Measurements from ENCODE around the gene FUBP3.
"Not testable (repeated sequence)": the region's sequence is repeated elsewhere in the genome, so short reads cannot be mapped to it uniquely, and the experiment has no call there.

FUBP3 gene

DNA sequence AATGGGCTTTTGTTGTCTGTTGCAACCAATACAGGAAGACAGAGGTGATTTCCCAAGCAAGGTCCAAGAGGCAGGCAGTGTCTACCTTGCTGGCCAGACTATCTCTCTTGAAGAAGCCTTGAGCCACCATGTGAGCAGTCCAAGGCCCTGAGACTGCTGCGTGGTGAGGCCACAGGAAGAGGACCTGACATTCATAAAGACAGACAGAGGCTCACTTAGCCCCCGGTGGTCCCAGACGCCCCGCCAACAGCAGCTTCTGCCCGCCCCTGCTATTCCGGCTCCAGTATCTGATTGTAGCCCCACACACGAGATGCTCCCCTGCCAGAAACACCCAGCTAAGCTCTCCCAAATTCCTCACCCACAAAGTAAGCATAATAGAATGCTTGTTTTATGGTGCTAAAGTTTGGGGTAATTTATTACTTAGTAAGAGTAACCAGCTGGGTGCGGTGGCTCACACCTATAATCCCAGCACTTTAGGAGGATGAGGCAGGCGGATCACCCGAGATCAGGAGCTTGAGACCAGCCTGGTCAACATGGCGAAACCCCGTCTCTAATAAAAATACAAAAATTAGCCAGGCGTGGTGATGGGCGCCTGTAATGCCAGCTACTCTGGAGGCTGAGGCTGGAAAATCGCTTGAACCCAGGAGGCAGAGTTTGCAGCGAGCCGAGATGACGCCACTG, 22.8 kb upstream of the FUBP3 start:
- in situ Hi-C loops (cut with HindIII; ENCODE audit: low sequenced_read_pairs) = no loop called here

DNA sequence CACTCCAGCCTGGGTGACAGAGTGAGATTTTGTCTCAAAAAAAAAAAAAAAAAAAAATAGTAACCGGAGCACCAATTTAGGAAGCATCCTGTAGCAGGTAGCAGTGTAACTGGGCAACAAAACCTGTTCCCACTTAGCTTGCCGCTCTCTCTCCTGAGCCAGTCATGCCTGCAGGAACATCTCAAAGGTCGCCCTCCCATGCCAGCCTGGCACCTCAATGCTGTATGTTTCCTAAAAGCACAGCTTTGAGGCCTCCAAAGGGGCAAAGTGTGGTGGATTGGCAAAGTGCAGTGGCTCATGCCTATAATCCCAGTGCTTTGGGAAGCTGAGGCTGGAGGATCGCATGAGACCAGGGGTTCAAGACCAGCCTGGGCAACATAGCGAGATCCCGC, 22.3 kb upstream of the FUBP3 start:
- in situ Hi-C loops (cut with HindIII; ENCODE audit: low sequenced_read_pairs) = no loop called here

GRCh38 chr9:130561056-130561455, 18.3 kb upstream of the FUBP3 start:
- in situ Hi-C loops (cut with HindIII; ENCODE audit: low sequenced_read_pairs) = no loop called here

- in situ Hi-C loops (cut with HindIII; ENCODE audit: low sequenced_read_pairs) = not testable (repeated sequence)
These were observed 16.9 kb upstream of the FUBP3 start for GRCh38 chr9:130562525-130562924.

DNA sequence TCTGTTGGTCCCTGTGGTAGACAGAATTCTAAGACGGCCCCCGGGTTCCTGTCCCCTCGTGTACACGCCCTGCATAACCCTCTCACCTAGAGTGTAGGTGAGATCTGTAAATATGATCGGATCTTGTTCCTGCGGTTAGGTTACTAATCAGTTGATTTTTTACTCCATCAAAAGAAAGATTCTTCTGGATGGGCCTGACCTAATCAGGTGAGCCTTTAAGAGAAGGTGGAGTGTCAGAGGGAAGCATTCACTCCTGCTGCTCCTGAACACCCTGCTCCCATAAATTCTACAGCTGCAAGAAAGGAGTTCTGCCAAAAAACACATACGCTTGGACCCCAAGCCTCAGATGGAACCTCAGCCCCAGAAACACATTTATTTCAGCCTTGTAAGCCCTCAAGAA, 15.6 kb upstream of the FUBP3 start:
- in situ Hi-C loops (cut with HindIII; ENCODE audit: low sequenced_read_pairs) = no loop called here

GRCh38 chr9:130565792-130566191, 13.6 kb upstream of the FUBP3 start:
- in situ Hi-C loops (cut with HindIII; ENCODE audit: low sequenced_read_pairs) = no loop called here

GRCh38 chr9:130570208-130570607, 9.2 kb upstream of the FUBP3 start:
- in situ Hi-C loops (cut with HindIII; ENCODE audit: low sequenced_read_pairs) = no loop called here

DNA sequence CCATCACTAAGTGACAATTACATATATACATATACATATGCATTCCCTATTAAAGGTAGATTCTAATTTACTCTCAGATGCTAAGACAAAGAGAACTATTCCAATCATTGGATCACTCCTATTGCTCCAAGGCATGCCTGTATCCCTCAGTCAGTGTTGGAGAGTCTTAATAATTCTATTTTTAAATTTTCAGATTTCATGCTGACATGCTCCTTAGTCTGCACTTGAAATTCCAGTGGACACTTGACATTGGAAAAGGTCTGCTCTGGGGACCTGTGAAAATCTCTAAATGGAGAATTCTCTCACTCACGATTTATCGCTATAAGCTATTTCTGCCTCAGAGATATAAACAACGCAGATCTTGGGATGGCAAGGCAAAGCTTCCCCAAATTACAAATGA, 3.9 kb upstream of the FUBP3 start:
- in situ Hi-C loops (cut with HindIII; ENCODE audit: low sequenced_read_pairs) = no loop called here

GRCh38 chr9:130576176-130576575, 3.2 kb upstream of the FUBP3 start:
- in situ Hi-C loops (cut with HindIII; ENCODE audit: low sequenced_read_pairs) = no loop called here

GRCh38 chr9:130579738-130580463, 524 bp downstream of the FUBP3 start:
- in situ Hi-C loops (cut with HindIII; ENCODE audit: low sequenced_read_pairs) = no loop called here

DNA sequence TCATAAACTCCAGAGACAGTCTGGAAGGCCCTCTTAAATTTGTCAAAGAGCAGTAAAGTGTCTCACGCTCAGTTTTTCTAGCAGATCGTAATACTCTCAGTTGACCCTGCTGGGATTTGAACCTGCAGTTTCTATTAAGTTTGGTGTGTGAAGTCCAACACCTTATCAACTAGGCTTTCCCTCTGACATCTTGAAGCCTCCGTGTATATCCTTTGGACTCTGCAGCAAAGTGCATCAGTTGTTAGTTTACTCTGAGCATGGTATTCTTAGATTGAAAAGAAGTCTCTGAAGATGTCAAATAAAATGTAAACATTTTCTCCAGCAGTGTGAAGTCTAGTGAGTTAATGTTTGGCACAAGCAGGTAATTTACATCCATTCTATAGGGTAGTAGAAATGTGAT, 2.4 kb downstream of the FUBP3 start:
- in situ Hi-C loops (cut with HindIII; ENCODE audit: low sequenced_read_pairs) = no loop called here

- in situ Hi-C loops (cut with HindIII; ENCODE audit: low sequenced_read_pairs) = no loop called here
These were observed 3.9 kb downstream of the FUBP3 start for GRCh38 chr9:130583271-130583670.

DNA sequence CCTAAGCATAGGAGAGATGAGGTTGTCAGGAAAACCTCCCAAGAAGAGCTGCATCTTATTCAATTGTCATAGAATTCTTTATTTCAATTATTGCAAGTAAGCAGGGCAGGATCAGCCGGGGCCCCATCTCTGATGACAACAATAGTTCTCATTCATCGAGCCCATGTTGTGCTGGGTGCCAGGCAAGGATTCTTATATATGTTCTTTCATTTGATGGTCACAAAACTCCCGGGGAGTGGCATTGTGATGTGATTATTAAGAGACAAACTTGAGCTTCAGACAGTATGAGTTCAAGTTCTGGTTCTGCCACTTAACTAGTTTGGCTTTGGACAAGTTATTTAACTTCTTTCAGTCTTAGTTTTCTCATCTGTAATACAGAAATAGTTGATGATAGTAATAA, 8.5 kb downstream of the FUBP3 start:
- in situ Hi-C loops (cut with HindIII; ENCODE audit: low sequenced_read_pairs) = no loop called here

DNA sequence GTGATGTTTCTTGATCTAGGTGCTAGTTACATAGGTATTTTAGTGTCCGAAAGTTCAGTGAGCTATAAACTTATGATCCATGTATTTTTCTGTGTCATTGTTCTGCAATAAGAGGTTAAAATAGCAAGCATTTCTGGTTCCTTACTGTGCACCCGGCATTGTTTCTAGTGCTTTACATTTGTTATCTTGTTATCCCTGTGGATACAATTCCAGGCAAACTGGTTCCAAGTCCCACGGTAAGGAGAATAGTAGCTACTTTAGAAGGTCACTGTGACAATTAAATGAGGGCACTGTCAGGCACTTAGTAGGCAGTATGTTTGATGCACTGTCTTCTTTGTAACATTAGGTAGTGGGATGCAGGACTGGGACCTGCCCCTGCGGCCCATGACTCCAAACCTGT, 9.0 kb downstream of the FUBP3 start:
- in situ Hi-C loops (cut with HindIII; ENCODE audit: low sequenced_read_pairs) = no loop called here

DNA sequence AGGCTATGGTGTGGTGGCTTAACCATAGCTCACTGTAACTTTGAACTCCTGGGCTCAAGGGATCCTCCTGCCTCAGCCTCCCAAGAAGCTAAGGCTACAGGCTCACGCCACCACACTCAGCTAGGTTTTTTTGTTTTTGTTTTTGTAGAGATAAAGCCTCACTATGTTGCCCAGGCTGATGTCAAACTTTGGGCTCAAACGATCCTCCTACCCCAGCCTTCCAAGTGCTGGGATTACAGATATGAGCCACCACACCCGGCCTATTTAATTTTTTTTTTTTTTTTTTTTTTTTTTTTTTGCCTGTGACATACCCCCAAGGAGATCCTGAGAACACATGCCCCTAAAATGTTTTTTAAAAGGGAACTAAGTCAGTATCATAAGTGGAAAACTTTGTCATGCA, 10.4 kb downstream of the FUBP3 start:
- in situ Hi-C loops (cut with HindIII; ENCODE audit: low sequenced_read_pairs) = no loop called here

GRCh38 chr9:130590305-130590704, 10.9 kb downstream of the FUBP3 start:
- in situ Hi-C loops (cut with HindIII; ENCODE audit: low sequenced_read_pairs) = no loop called here

- in situ Hi-C loops (cut with HindIII; ENCODE audit: low sequenced_read_pairs) = no loop called here
These were observed 13.6 kb downstream of the FUBP3 start for GRCh38 chr9:130593020-130593419.

DNA sequence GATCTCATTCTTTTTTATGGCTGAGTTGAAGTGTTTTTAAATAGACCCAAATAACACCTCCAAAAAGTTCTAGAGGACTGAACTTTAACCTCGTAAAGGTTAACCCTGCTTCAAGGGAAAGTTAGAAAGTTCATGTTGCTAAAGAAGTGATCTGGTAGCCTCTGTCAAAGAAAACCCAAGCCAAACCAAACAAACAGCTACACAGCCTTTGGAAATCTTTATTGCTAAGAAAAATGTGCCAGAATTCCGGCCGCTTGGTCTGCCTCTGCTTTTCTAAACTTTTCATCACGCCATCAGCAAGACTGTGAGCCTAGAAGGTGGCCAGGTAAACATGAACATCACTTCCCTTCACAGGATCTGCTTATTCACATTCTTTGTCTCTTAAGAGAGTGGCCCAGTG, 17.9 kb downstream of the FUBP3 start:
- in situ Hi-C loops (cut with HindIII; ENCODE audit: low sequenced_read_pairs) = no loop called here

DNA sequence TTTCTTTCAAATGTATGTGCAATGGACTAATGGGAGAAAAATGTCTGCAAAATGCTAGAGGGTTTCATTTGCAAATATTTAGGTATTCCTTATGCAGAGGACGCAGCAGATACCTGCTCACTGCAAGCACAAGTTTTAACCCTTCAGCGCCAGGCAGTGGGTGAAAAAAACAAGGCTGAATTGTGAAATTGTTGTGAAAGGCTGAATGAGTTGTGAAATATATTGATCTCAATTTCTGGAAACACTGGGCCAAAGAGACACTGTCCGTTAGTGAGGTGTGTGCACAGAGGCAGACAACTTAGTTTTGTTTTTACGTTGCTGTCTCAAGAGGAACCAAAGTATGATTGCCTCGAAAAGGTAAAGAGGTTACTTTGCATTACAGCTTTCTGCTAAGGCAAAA, 18.8 kb downstream of the FUBP3 start:
- in situ Hi-C loops (cut with HindIII; ENCODE audit: low sequenced_read_pairs) = no loop called here

- in situ Hi-C loops (cut with HindIII; ENCODE audit: low sequenced_read_pairs) = loop anchor here (5.0 kb wide), 1 partner anchor 68 kb away; no protein-coding TSS in a partner anchor
These were observed 20.2 kb downstream of the FUBP3 start for GRCh38 chr9:130599625-130600024.

GRCh38 chr9:130601100-130601499, 21.7 kb downstream of the FUBP3 start:
- in situ Hi-C loops (cut with HindIII; ENCODE audit: low sequenced_read_pairs) = loop anchor here (5.0 kb wide), 1 partner anchor 66 kb away; no protein-coding TSS in a partner anchor

- in situ Hi-C loops (cut with HindIII; ENCODE audit: low sequenced_read_pairs) = loop anchor here (5.0 kb wide), 1 partner anchor 63 kb away; no protein-coding TSS in a partner anchor
These were observed 24.9 kb downstream of the FUBP3 start for GRCh38 chr9:130604295-130604694.

Data from DLD1 (cell line).